ENCODE measurements around the gene COG8.

The COG8 gene

DNA sequence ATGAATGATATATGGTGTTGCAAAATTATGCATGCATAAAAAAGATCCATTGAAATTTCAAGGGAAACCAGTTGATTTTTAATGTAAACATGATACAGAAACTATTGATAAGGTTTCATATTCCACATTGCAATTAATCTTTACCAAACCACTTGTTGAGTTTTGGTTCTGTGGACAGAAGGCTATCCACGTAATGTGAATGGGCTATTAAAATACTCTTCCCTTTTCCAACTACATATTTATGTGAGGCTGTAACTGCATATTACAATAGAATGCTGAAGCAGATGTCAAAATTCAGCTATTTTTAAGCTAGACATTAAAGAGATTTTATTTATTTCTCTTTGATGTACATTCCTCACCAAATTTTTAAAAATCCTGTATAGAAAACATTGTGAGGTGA lies 62.0 kb downstream of the COG8 start:
- FAIRE-seq: no peak

Measured in TTC549 (cell line).